ENCODE measurements around the gene ELMO1. TPM values are rescaled to one million over a fixed set of nuclear protein-coding genes. Genes with fewer than 3 reads are reported as not detected.

The ELMO1 gene
- total RNA-seq, 1 experiment from 2014 or later = 7.8 TPM

GRCh38 chr7:37433166-37433565 lies 15.5 kb downstream of the ELMO1 start:
- Histone ChIP-seq H2AK5ac (ENCODE audit: insufficient read length, low read length) (no peak overlapping the region), H3K79me2 (ENCODE audit: insufficient read depth, low read length) (no peaks in the 10 kb centered on the region; the same call in 1 of the 2 replicates), H3K9me3 (ENCODE audit: control insufficient read depth, low read depth, low read length) (no peaks in the 10 kb centered on the region), H3K14ac (ENCODE audit: insufficient read depth, low read length) (no peak overlapping the region), H4K8ac (replicated peaks; ENCODE audit: insufficient read length, low read depth, low read length) (no peak overlapping the region), H2BK20ac (ENCODE audit: low read depth, low read length, poor library complexity, severe bottlenecking) (no peak overlapping the region), H3K9ac (ENCODE audit: extremely low read depth, insufficient read length, low read length) (no peak overlapping the region), H3K18ac (ENCODE audit: insufficient read length, low read depth, low read length) (no peak overlapping the region), H3K56ac (ENCODE audit: insufficient read length, low read depth, low read length) (no peak overlapping the region), H4K5ac (ENCODE audit: insufficient read length, low read depth, low read length) (no peak overlapping the region), H2BK15ac (ENCODE audit: low read depth, low read length) (no peak overlapping the region), H2AFZ (ENCODE audit: low read length) (no peak overlapping the region), H3K27ac (ENCODE audit: insufficient read length, low read depth, low read length) (no peak overlapping the region), H3K27me3 (ENCODE audit: insufficient read depth, low read length) (no peaks in the 10 kb centered on the region), H3K4me2 (ENCODE audit: insufficient read depth, insufficient read length, low read length) (no peak overlapping the region), H2BK12ac (ENCODE audit: insufficient read length, low read depth, low read length) (no peak overlapping the region), H4K20me1 (ENCODE audit: control insufficient read depth, insufficient read depth, insufficient read length) (no peaks in the 10 kb centered on the region), H4K91ac (ENCODE audit: insufficient read length, low read depth, low read length) (no peak overlapping the region), H2BK5ac (ENCODE audit: insufficient read length, low read length) (no peak overlapping the region), H3K23me2 (ENCODE audit: insufficient read length, low read depth, low read length, poor library complexity, severe bottlenecking) (no peaks in the 10 kb centered on the region), H3T11ph (ENCODE audit: low read length) (no peak overlapping the region), H2BK120ac (ENCODE audit: low read depth, low read length, poor library complexity, severe bottlenecking) (no peak overlapping the region), H3K23ac (ENCODE audit: insufficient read length, low read depth, low read length) (no peak overlapping the region), H3K4me1 (ENCODE audit: insufficient read depth, low read length) (peaks cover 3% of the 10 kb centered on the region; the same call in 1 of the 2 replicates), H3K79me1 (ENCODE audit: insufficient read depth, low read depth, low read length, poor library complexity, severe bottlenecking) (no peaks in the 10 kb centered on the region), H3K4ac (ENCODE audit: low read depth, low read length) (no peak overlapping the region)
- Mint-ChIP-seq H3K27me3 (ENCODE audit: low read depth) (no peaks in the 10 kb centered on the region), H3K36me3 (ENCODE audit: insufficient read depth in 1 of 3, low read depth in 3 of 3) (no peaks in the 10 kb centered on the region), H3K9me3 (no peaks in the 10 kb centered on the region), H3K4me1 (peaks cover 5 to 16% of the 10 kb centered on the region in 2 experiments), H3K4me3 (no peak overlapping the region), H3K27ac (no peak overlapping the region)
- peak; percentile 47; the same call in 2 of the 3 replicates for TF ChIP-seq CTCF (conservative IDR thresholded peaks at IDR 0.05)
- WGBS (ENCODE audit: extremely low coverage, insufficient read length, low lambda C conversion rate) = no CpG with 5 or more reads among the region's 3 CpGs
- peak; percentile 41 for DNase-seq
